ENCODE data around the gene RALGDS. TPM values are rescaled to one million over a fixed set of nuclear protein-coding genes. Genes with fewer than 3 reads are reported as not detected.

Gene RALGDS
- total and polyA plus RNA-seq, 2 experiments from 2014 or later, result 8.6 to 20.3 TPM

- Mint-ChIP-seq H3K27ac (no peak overlapping the region), H3K36me3 (ENCODE audit: low read depth) (peaks cover under 1% of the 10 kb centered on the region; the same call in 1 of the 3 replicates), H3K9me3 (peaks cover 6% of the 10 kb centered on the region; the same call in 1 of the 3 replicates), H3K27me3 (ENCODE audit: insufficient read depth, low read depth, poor library complexity) (no peaks in the 10 kb centered on the region), H3K4me3 (no peak overlapping the region), H3K4me1 (no peaks in the 10 kb centered on the region)
- no peak overlapping the region for H3K27ac ChIP-seq (ENCODE audit: low read depth)
- no peaks in the 10 kb centered on the region for H3K79me2 ChIP-seq (replicated peaks; ENCODE audit: insufficient read depth)
- DNase-seq (ENCODE audit: low spot score) (no peak), ATAC-seq (no peak)
- H3K4me2 ChIP-seq, result no peak overlapping the region
- H3K27me3 ChIP-seq (ENCODE audit: insufficient read depth), result no peaks in the 10 kb centered on the region
- H4K20me1 ChIP-seq (replicated peaks; ENCODE audit: insufficient read depth), result no peaks in the 10 kb centered on the region
- H3K4me3 ChIP-seq, result no peak overlapping the region
- H2AFZ ChIP-seq, result no peak overlapping the region
- no peaks in the 10 kb centered on the region for H3K4me1 ChIP-seq (ENCODE audit: insufficient read depth)
- H3K9me2 ChIP-seq (ENCODE audit: insufficient read depth), result no peaks in the 10 kb centered on the region
- TF ChIP-seq POLR2AphosphoS5 (IDR thresholded peaks at IDR 0.05; ENCODE audit: low read depth) (no peak), CREB1 (CRISPR knock-in tag; IDR thresholded peaks at IDR 0.05; ENCODE audit: low read depth) (no peak), JUNB (IDR thresholded peaks at IDR 0.05; ENCODE audit: unreplicated experiment) (no peak)
- H3K36me3 ChIP-seq (ENCODE audit: insufficient read depth), result no peaks in the 10 kb centered on the region
- H3F3A ChIP-seq (replicated peaks; ENCODE audit: low read depth), result no peaks in the 10 kb centered on the region
These were observed 30.2 kb downstream of the RALGDS start for GRCh38 chr9:133090752-133091385.

- DNase-seq (ENCODE audit: low spot score) (no peak), ATAC-seq (no peak)
- Histone ChIP-seq H2AFZ (no peak overlapping the region), H3K27ac (ENCODE audit: low read depth) (no peak overlapping the region), H3K9me2 (ENCODE audit: insufficient read depth) (no peaks in the 10 kb centered on the region), H3K4me3 (no peak overlapping the region), H3K79me2 (replicated peaks; ENCODE audit: insufficient read depth) (no peaks in the 10 kb centered on the region), H3K4me1 (ENCODE audit: insufficient read depth) (no peaks in the 10 kb centered on the region), H3K36me3 (ENCODE audit: insufficient read depth) (no peaks in the 10 kb centered on the region), H3F3A (replicated peaks; ENCODE audit: low read depth) (no peaks in the 10 kb centered on the region), H3K27me3 (ENCODE audit: insufficient read depth) (no peaks in the 10 kb centered on the region), H4K20me1 (replicated peaks; ENCODE audit: insufficient read depth) (no peaks in the 10 kb centered on the region), H3K4me2 (no peak overlapping the region)
- Mint-ChIP-seq H3K9me3 (no peaks in the 10 kb centered on the region; the same call in 2 of the 3 replicates), H3K4me3 (no peak overlapping the region), H3K36me3 (ENCODE audit: low read depth) (no peaks in the 10 kb centered on the region), H3K4me1 (no peaks in the 10 kb centered on the region), H3K27me3 (ENCODE audit: insufficient read depth, low read depth, poor library complexity) (no peaks in the 10 kb centered on the region), H3K27ac (no peak overlapping the region)
- no peak for TF ChIP-seq NANOG (IDR thresholded peaks at IDR 0.05; ENCODE audit: borderline replicate concordance)
- TF ChIP-seq POLR2AphosphoS5 (IDR thresholded peaks at IDR 0.05; ENCODE audit: low read depth), result no peak
- TF ChIP-seq JUNB (IDR thresholded peaks at IDR 0.05; ENCODE audit: unreplicated experiment), result no peak
- TF ChIP-seq STAT1 (IDR thresholded peaks at IDR 0.05; ENCODE audit: unreplicated experiment), result no peak
- TF ChIP-seq EZH2phosphoT487 (IDR thresholded peaks at IDR 0.05; ENCODE audit: unreplicated experiment), result no peak
- TF ChIP-seq, protein P1, sequence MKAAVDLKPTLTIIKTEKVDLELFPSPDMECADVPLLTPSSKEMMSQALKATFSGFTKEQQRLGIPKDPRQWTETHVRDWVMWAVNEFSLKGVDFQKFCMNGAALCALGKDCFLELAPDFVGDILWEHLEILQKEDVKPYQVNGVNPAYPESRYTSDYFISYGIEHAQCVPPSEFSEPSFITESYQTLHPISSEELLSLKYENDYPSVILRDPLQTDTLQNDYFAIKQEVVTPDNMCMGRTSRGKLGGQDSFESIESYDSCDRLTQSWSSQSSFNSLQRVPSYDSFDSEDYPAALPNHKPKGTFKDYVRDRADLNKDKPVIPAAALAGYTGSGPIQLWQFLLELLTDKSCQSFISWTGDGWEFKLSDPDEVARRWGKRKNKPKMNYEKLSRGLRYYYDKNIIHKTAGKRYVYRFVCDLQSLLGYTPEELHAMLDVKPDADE (IDR thresholded peaks at IDR 0.05), result no peak
- no peak for TF ChIP-seq EZH2 (IDR thresholded peaks at IDR 0.05; ENCODE audit: low read depth, unreplicated experiment)
- no peak for TF ChIP-seq CREB1 (CRISPR knock-in tag; IDR thresholded peaks at IDR 0.05; ENCODE audit: low read depth)
- TF ChIP-seq, protein P2, sequence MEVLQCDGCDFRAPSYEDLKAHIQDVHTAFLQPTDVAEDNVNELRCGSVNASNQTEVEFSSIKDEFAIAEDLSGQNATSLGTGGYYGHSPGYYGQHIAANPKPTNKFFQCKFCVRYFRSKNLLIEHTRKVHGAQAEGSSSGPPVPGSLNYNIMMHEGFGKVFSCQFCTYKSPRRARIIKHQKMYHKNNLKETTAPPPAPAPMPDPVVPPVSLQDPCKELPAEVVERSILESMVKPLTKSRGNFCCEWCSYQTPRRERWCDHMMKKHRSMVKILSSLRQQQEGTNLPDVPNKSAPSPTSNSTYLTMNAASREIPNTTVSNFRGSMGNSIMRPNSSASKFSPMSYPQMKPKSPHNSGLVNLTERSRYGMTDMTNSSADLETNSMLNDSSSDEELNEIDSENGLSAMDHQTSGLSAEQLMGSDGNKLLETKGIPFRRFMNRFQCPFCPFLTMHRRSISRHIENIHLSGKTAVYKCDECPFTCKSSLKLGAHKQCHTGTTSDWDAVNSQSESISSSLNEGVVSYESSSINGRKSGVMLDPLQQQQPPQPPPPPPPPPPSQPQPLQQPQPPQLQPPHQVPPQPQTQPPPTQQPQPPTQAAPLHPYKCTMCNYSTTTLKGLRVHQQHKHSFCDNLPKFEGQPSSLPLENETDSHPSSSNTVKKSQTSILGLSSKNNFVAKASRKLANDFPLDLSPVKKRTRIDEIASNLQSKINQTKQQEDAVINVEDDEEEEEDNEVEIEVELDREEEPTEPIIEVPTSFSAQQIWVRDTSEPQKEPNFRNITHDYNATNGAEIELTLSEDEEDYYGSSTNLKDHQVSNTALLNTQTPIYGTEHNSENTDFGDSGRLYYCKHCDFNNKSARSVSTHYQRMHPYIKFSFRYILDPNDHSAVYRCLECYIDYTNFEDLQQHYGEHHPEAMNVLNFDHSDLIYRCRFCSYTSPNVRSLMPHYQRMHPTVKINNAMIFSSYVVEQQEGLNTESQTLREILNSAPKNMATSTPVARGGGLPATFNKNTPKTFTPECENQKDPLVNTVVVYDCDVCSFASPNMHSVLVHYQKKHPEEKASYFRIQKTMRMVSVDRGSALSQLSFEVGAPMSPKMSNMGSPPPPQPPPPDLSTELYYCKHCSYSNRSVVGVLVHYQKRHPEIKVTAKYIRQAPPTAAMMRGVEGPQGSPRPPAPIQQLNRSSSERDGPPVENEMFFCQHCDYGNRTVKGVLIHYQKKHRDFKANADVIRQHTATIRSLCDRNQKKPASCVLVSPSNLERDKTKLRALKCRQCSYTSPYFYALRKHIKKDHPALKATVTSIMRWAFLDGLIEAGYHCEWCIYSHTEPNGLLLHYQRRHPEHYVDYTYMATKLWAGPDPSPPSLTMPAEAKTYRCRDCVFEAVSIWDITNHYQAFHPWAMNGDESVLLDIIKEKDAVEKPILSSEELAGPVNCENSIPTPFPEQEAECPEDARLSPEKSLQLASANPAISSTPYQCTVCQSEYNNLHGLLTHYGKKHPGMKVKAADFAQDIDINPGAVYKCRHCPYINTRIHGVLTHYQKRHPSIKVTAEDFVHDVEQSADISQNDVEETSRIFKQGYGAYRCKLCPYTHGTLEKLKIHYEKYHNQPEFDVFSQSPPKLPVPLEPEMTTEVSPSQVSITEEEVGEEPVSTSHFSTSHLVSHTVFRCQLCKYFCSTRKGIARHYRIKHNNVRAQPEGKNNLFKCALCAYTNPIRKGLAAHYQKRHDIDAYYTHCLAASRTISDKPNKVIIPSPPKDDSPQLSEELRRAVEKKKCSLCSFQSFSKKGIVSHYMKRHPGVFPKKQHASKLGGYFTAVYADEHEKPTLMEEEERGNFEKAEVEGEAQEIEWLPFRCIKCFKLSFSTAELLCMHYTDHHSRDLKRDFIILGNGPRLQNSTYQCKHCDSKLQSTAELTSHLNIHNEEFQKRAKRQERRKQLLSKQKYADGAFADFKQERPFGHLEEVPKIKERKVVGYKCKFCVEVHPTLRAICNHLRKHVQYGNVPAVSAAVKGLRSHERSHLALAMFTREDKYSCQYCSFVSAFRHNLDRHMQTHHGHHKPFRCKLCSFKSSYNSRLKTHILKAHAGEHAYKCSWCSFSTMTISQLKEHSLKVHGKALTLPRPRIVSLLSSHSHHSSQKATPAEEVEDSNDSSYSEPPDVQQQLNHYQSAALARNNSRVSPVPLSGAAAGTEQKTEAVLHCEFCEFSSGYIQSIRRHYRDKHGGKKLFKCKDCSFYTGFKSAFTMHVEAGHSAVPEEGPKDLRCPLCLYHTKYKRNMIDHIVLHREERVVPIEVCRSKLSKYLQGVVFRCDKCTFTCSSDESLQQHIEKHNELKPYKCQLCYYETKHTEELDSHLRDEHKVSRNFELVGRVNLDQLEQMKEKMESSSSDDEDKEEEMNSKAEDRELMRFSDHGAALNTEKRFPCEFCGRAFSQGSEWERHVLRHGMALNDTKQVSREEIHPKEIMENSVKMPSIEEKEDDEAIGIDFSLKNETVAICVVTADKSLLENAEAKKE (CRISPR knock-in tag; IDR thresholded peaks at IDR 0.05), result no peak
- TF ChIP-seq, protein P3, sequence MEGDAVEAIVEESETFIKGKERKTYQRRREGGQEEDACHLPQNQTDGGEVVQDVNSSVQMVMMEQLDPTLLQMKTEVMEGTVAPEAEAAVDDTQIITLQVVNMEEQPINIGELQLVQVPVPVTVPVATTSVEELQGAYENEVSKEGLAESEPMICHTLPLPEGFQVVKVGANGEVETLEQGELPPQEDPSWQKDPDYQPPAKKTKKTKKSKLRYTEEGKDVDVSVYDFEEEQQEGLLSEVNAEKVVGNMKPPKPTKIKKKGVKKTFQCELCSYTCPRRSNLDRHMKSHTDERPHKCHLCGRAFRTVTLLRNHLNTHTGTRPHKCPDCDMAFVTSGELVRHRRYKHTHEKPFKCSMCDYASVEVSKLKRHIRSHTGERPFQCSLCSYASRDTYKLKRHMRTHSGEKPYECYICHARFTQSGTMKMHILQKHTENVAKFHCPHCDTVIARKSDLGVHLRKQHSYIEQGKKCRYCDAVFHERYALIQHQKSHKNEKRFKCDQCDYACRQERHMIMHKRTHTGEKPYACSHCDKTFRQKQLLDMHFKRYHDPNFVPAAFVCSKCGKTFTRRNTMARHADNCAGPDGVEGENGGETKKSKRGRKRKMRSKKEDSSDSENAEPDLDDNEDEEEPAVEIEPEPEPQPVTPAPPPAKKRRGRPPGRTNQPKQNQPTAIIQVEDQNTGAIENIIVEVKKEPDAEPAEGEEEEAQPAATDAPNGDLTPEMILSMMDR (conservative IDR thresholded peaks at IDR 0.05; ENCODE audit: low read depth in 2 of 2), result no peak
These were observed 30.9 kb downstream of the RALGDS start for GRCh38 chr9:133090187-133090586.
